Kasumi-1 (cell line): Measurements from ENCODE around the gene FILIP1.

Experiments
- DNase-seq, 2 experiments: peaks; one replicate each; lab custom pipeline; 2025; lab: John Stamatoyannopoulos, UW

The FILIP1 gene

DNA sequence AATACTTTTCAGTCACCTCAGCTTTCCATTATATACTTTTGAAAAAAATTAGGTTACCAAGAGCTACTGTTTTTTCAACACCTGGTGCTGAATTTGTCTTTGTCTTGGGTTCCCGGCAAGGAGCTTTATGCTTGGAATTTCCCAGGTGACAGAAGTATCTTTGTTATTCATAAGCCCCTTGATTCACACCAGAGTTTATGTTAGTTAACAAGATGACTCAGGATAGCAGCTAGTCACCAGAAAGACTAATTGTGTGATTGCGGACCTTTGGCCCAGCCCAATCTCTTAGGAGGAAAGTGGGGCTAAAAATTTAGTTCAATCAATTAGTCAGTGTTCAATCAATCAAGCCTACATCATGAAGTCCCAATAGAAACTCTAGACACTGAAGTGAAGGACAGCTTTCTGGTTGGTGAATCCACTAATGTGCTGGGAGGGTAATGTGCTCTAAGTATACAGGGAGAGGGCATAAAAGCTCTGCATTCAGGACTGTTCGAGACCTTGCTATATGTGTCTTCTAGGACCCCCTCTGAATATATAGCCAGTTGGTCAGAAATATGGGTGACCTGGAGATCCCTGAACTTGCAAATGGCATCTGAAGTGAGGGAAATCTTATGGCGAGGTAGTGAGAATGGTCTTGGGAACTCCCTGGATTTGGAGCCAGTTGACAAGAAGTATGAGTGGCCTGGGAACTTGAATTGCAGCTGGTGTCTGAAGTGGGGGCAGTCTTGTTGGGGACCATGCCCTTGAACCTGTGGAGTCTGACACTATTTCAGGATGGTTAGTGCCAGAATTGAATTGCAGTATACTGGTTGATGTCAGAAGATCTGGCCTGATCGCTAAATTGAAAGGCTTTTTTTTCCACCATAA is 225.2 kb downstream of the FILIP1 start:
- DNase-seq, result no peak

DNA sequence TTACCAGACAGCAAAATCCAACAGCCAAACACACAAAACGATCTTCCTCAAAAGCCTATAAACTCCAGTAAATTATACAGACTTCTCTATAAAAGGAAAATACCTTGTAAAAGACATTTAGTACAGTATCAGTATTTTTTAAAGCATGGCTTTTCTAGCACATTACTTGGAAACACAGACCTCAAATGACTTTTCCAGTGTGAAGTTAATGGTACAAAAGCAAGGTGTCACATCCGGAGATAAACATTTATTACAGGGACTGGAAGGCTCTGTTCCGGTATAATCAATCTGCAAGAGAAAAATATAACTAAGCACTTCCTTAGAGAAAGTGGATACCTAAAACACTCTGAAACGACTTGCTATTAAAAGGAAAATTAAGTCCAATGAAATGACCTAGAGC is 226.1 kb downstream of the FILIP1 start:
- DNase-seq, result no peak

DNA sequence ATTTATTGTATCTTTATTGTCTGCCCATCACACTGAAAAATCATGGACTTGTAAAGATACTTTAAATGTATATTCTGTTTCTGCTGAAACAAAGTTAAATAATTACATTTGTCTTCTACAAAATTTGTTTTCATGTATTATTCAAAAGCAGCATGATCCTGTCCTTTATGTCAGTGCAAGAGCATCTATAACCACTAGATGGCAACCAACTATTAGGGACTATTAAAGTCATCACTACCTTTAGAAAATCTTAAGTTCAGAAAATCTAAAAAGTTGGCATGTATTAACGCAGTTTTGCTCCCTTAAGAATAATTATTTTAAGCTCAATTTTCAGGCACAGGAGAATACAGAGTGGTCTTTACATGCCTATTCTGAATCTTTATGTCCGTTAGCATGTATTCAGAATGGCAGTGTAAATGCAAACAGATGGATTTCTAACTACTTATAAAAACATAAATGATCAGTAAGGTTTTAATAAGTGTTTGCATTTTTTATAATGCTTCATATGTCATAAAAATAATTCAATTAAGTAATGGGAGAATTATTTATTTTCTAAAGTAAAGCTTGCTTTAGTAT is 226.8 kb downstream of the FILIP1 start:
- DNase-seq, result peak; percentile 59 to 83

DNA sequence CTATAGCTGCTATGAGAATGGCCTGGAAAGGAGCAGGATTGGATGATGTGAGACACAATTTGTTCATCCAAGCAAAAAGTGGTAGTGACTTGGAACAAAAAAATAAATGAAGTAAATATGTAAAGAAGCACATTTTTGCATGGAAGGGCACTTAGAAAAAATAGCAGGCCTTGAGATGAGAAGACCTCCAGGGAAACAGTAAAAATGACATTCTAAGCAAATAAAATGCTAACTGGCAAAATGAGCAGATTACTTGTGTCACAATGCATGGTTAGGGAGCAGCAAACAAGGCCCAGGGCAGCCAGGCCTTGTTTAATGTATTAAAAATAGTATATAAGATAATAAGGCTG is 230.2 kb downstream of the FILIP1 start:
- no peak for DNase-seq

DNA sequence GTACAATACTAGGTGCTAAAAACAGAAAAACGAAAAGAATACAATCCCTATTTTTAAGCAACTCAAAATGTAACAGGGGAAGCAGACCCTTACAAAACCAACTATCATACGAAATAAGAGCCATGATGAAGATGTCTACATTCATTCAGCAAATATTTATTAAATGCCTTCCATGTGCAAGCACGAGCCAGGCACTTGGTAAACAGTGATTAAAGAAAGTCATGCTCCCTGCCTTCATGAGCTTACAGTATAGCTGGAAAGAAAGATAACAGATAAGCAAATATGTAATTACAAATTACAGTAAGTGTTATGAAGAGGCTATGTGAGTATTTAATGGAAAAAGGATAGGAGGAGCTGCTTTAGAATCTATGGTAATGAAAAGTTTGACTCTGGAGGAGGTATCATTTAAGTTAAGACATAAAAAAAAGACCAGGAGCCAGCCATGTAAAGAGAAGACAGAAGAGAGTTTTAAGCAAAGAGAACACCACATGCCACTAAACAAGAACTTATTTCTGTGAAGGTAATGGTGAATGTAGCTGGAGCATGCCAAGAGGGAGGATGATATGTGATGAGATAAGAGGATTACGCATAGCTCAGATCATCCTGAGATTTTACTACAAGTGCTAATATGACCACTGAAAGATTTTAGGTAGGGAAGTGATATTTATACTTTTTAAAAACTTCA is 230.7 kb downstream of the FILIP1 start:
- no peak for DNase-seq

DNA sequence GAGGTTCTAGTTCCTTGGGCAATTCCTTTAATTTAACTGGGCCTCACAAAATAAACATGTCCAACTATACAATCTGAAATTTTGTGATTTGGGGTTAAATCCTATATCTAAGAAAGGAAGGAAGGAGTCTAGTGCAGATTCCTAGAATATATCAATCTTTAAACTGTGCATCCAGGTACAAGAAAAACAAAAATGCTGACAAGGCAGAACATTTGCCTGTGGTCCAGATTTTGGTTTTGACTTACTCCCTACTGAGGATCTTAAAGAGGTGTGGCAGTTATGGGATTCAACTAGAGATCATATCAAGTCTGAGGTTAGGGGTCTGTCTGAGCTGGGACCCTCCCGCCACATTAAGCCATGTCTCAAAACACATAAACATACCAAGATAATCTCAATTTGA is 232.3 kb downstream of the FILIP1 start:
- DNase-seq, result no peak

DNA sequence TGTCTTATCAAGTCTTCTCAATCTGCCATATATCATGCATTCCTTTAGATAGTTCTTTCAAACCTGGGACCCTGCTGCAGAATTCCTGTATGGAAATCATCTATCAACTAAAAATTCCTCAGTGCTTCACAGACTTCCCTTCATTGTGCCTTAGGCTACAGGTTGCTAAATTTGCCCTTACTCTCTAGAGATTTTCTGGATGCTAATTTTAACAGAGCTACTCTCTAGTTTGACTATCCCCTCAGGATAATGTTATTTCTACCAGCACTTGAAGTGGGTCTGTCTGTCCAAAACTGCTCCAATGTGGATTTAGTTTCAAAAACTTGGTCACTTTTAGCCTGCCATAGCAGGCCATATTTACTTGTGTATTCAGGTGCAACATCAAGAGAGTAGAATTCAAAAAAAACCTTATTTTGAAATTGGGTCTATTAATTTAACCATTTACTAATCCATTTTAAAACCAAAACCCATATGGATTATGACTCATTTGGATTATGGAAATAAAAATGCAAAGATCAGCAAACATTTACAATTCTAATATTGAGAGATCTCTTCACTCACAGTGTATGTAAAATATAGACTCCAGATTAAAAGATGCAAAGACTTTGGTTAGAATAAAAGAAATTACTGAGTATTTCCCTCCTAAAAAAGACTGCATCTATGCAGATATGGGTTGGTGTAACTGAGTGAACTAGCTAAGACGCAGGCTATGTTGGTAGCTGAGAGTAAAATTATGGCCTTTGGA is 236.1 kb downstream of the FILIP1 start:
- no peak for DNase-seq

DNA sequence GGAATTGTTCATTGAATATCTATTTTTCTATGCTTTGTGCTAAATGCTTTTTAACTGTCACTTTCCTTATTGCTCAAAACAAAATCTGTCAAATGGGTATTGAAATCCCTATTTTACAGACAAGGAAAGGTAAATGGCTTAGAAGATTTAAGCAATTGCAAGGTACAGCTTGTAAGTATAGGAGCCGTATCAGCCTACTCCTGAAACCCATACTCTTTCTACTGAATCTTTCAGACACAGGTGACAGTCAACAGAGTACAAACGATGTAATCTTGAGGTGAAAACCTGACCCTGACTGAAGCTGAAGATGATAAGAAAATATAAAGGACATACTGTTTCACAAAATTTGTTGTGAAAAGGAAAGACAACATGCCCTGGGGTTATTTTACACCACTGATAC is 243.0 kb downstream of the FILIP1 start:
- no peak for DNase-seq

DNA sequence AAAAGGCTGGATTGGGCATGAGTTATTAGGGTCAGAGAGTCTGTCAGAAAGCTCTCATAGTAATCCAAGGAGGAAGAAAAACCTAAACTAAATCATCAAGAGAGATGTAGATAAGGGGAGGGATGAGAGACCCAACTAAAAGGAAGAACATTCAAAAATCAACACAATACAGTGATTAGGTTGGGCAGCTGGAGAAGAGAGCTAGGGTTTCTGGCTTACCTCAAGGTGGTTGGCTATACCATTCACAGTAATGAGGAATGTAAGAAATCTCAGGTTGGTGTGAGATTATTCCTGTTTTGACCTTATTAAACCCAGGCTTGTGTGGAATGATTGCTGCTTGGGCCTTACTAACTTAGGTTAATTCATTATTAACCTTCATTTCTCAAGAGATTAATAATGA is 243.8 kb downstream of the FILIP1 start:
- no peak for DNase-seq

DNA sequence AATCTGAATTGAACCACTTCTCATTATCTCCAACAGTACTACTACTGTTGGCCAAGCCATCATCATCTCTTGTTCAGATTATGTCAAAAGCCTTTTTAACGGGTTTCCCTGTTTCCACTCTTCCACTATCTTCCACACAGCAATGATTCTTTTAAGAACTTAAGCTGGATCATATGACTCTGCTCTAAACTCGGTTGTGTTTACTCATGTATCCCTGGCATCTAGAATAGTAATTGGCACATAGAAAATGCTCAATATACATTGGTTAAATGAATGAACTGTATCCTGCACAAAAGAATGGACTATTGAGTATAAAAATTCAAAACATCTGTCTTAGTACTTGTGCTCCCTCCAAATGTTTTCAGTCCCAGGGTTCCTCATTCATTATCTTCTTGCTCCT is 247.2 kb downstream of the FILIP1 start:
- DNase-seq, result no peak

DNA sequence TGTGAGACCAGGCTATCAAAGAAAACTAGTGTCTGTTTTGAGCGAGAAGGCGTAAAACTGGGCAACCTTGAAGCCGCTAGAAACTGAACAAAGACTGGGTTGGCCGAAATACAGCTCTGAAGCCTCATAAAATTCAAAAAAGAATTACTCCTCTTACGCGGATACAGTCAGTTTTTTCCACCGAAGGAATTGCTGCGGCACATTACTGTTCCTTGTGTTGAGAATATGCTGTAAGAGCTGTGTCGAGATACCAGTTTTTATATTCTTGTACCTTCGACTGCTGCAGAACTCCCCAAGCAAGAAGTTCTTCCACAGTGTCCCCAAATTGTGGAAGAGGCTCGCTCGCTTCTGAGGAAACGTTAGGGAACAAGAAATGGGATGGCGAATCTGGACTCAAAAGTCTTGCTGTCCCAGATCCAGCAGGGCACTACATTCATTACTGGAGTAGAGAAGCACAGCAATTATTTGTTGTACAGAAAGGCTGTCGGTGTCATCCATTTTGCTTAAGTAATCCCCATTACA is 249.5 kb downstream of the FILIP1 start:
- peak in 1 of 2 experiments; percentile 38 for DNase-seq

DNA sequence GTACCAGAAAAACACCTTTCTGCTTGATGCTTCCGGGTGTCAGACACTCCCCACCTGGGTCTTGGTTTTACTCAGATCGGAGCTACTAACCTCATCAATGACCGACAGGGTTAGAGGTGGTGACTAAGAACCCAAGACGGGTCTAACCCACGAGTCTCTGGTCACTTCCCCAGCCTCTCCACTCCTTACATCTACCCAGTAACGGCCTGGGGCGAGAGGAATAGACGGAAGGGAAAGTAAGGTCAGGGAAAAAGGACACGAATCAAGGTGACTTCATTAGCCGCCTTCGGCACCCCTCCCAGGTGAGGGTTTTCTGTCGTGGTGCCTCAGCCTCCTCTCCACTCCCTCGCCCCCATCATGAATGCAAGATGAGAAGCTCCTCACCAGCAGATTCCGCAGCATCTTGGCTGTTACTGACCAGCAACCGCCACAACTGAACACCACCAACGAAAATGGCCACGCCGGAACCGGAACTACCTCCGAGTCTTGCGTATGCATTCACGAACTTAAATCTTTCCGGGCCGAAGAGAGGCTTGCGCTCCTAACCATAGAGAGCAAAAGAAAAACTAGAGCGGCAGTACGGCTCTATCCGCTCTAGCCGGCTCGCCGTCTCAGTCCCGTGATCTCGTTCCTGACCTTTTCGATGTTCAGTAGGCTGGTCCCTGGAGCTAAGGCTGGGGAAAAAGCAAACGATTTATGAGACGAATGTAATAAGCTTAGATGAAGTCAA is 250.1 kb downstream of the FILIP1 start, which contains the start of gene COX7A2:
Gene COX7A2, minus strand, starts transcription at position 469 of the 730 bp plus-strand sequence. Its CDS starts 67 bp downstream, at position 402.
- peak; percentile 99 for DNase-seq
